ENCODE measurements around the gene GAS5.
A peak's percentile ranks its signal among the peaks of the same experiment; 100 is the strongest.

The GAS5 gene

GRCh38 chr1:173824315-173825081, 43.3 kb downstream of the GAS5 start, which contains the start of the genes CENPL and DARS2:
TSS of gene CENPL (minus strand) at chr1:173824883. CDS start at chr1:173811299, 13,584 bp downstream.
TSS of gene DARS2 (plus strand) at chr1:173824673. CDS start at chr1:173825230, 557 bp downstream.
- DNase-seq (ENCODE audit: low read depth): peak; percentile 98

GRCh38 chr1:173823781-173824314, 43.9 kb downstream of the GAS5 start:
- no peak for DNase-seq (ENCODE audit: low read depth)

GRCh38 chr1:173821680-173822079, 46.1 kb downstream of the GAS5 start:
- DNase-seq (ENCODE audit: low read depth): no peak

GRCh38 chr1:173818459-173818858, 49.3 kb downstream of the GAS5 start:
- DNase-seq (ENCODE audit: low read depth): no peak
